OCI-LY7 (cell line): ENCODE measurements around the gene FKBP4.

Experiments used
- EZH2phosphoT487 ChIP-seq: fragments of 200-600 bp; sonication (generic); IDR thresholded peaks from 2 replicates; pipeline ENCODE4 v1.6.1; 2018; ENCODE audit warnings: low read depth, borderline replicate concordance, mild to moderate bottlenecking, mixed run types, antibody characterized with exemption, low read length, moderate library complexity, mixed read lengths
- TF ChIP-seq, protein P1 (sequence below): fragments of 200-600 bp; sonication (generic); conservative IDR thresholded peaks from 2 replicates; pipeline ENCODE4 v1.5.1; 2014; ENCODE audit warnings: mild to moderate bottlenecking, antibody characterized with exemption, low read length, moderate library complexity, mixed read lengths

- TF ChIP-seq, protein P1, sequence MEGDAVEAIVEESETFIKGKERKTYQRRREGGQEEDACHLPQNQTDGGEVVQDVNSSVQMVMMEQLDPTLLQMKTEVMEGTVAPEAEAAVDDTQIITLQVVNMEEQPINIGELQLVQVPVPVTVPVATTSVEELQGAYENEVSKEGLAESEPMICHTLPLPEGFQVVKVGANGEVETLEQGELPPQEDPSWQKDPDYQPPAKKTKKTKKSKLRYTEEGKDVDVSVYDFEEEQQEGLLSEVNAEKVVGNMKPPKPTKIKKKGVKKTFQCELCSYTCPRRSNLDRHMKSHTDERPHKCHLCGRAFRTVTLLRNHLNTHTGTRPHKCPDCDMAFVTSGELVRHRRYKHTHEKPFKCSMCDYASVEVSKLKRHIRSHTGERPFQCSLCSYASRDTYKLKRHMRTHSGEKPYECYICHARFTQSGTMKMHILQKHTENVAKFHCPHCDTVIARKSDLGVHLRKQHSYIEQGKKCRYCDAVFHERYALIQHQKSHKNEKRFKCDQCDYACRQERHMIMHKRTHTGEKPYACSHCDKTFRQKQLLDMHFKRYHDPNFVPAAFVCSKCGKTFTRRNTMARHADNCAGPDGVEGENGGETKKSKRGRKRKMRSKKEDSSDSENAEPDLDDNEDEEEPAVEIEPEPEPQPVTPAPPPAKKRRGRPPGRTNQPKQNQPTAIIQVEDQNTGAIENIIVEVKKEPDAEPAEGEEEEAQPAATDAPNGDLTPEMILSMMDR: no peak
- no peak for TF ChIP-seq EZH2phosphoT487
Measured at GRCh38 chr12:2805143-2805520, 10.4 kb downstream of the FKBP4 start.
